Stomach (tissue), 9 donors: ENCODE data around the gene ACAP3. TPM values are rescaled to one million over a fixed set of nuclear protein-coding genes. Genes with fewer than 3 reads are reported as not detected.

Experiments used
- DNase-seq, 2 donors: peaks; one replicate each; pipeline versions ENCODE4 v3.0.0 to v3.0.0-alpha.2; 2013 to 2019
- H3K27ac ChIP-seq, 5 donors: fragments of 200-600 bp in 4 of 5; sonication (generic) in 4 of 5; one replicate each; pipeline ENCODE4 v1.5.1; 2013 to 2019; ENCODE audit warnings: mild to moderate bottlenecking in 1 of 5, moderate library complexity in 1 of 5
- H3K27me3 ChIP-seq, 3 donors: fragments of 200-600 bp; sonication (generic); one replicate each; pipeline ENCODE4 v1.5.1; 2017 to 2019; ENCODE audit warnings: mixed run types in 1 of 3
- H3K36me3 ChIP-seq, 4 donors: fragments of 200-600 bp; sonication (generic); 1 replicate in 3 of 4; 2 replicates in 1 of 4; pipeline ENCODE4 v1.5.1; 2016 to 2019
- H3K4me1 ChIP-seq, 4 donors: fragments of 200-600 bp; sonication (generic); one replicate each; pipeline ENCODE4 v1.5.1; 2016 to 2019
- H3K4me3 ChIP-seq, 4 donors: fragments of 200-600 bp; sonication (generic) in 3 of 4; one replicate each; pipeline ENCODE4 v1.5.1; 2016 to 2019; ENCODE audit warnings: mild to moderate bottlenecking in 1 of 4
- H3K9me3 ChIP-seq, 4 donors: fragments of 200-600 bp; sonication (generic); one replicate each; pipeline ENCODE4 v1.5.1; 2016 to 2019
- CTCF ChIP-seq, 7 experiments: fragments of 450-650 bp in 4 of 7; fragments of 200-600 bp in 3 of 7; sonication (generic) in 3 of 7; IDR thresholded peaks; one replicate each; pipeline ENCODE4 v1.5.1; 2016 to 2019; ENCODE audit warnings: antibody characterized with exemption in 7 of 7, control low read depth in 2 of 7, mild to moderate bottlenecking in 1 of 7
- EP300 ChIP-seq: sonication (generic); formaldehyde crosslinking; IDR thresholded peaks from one replicate; pipeline ENCODE4 v1.6.1; 2017; ENCODE audit warnings: antibody characterized with exemption
- POLR2A ChIP-seq, 4 donors: fragments of 450-650 bp; IDR thresholded peaks; one replicate each; pipeline ENCODE4 v1.6.1; 2016; ENCODE audit warnings: antibody characterized with exemption in 4 of 4, control low read depth in 2 of 4, mild to moderate bottlenecking in 1 of 4, moderate library complexity in 1 of 4
- POLR2AphosphoS5 ChIP-seq, 3 donors: sonication (generic); formaldehyde crosslinking; IDR thresholded peaks; one replicate each; pipeline ENCODE4 v1.6.1; 2016; ENCODE audit warnings: antibody characterized with exemption in 3 of 3
- WGBS, 5 donors: extraction: QIAGEN DNeasy Blood & Tissue Kit in 3 of 5; methylation state at CpG; one replicate each; pipeline versions ENCODE4 v1.1.5 to v1.1.7; 2013 to 2018; 5-methylcytosine and 5-hydroxymethylcytosine counted together
- intact Hi-C: fragments of 100-400 bp; cut with DNase I; formaldehyde crosslinking; loops from one replicate; pipeline ENCODE4 v1.15.1; 2023; ENCODE audit warnings: low total_unique reads
- polyA plus RNA-seq, 3 donors: library from polyadenylated mRNA; stranded (reverse); fragments of 200-250 nt; gene quantifications; one replicate each; pipeline ENCODE4 v1.2.3, GENCODE V29; 2013
- total RNA-seq, 5 donors: library from RNA; depleted of rRNA; stranded (reverse); fragments of >200 nt; gene quantifications; one replicate each; pipeline versions ENCODE4 v1.1.0 to v1.2.3, GENCODE V29; 2014 to 2016
- donor health status: healthy with polysubstance abuse.
- donor health status: Bipolar disorder and iron deficiency.
- donor health status: healthy.

The ACAP3 gene
- total and polyA plus RNA-seq, 8 donors = 17.9 to 374 (median 51.2) TPM

GRCh38 chr1:1286313-1287261 is 21.1 kb downstream of the ACAP3 start:
- intact Hi-C loops = no loop called here
- H3K36me3 ChIP-seq = no peaks in the 10 kb centered on the region
- H3K4me3 ChIP-seq = no peak overlapping the region
- DNase-seq = no peak
- no peaks in the 10 kb centered on the region for H3K9me3 ChIP-seq
- peaks cover 19 to 33% (median 26%) of the 10 kb centered on the region in 4 donors for H3K4me1 ChIP-seq
- TF ChIP-seq CTCF (IDR thresholded peaks at IDR 0.05) (no peak), POLR2AphosphoS5 (IDR thresholded peaks at IDR 0.05) (no peak), POLR2A (IDR thresholded peaks at IDR 0.05) (no peak), EP300 (no peak)
- H3K27me3 ChIP-seq = peaks cover 0 to 37% (median 6%) of the 10 kb centered on the region in 3 donors
- 57 to 70% (median 62%) methylated on average over 36 to 50 of the region's 50 CpGs for WGBS, 5 donors
- no peak overlapping the region for H3K27ac ChIP-seq

- Histone ChIP-seq H3K27me3 (peaks cover 0 to 37% (median 6%) of the 10 kb centered on the region in 3 donors), H3K4me1 (peaks cover 15 to 32% (median 24%) of the 10 kb centered on the region in 4 donors), H3K27ac (no peak overlapping the region), H3K4me3 (no peak overlapping the region), H3K9me3 (no peaks in the 10 kb centered on the region), H3K36me3 (no peaks in the 10 kb centered on the region)
- WGBS, 5 donors = 52 to 65% (median 61%) methylated on average over 17 to 37 of the region's 37 CpGs
- intact Hi-C loops = no loop called here
- peak in 1 of 2 donors; percentile 59 for DNase-seq
- TF ChIP-seq POLR2A (IDR thresholded peaks at IDR 0.05) = no peak
- TF ChIP-seq CTCF (IDR thresholded peaks at IDR 0.05) = no peak
- TF ChIP-seq POLR2AphosphoS5 (IDR thresholded peaks at IDR 0.05) = no peak
- no peak for TF ChIP-seq EP300
Observed at GRCh38 chr1:1285611-1286311, 22.0 kb downstream of the ACAP3 start.

GRCh38 chr1:1285102-1285571 is 22.6 kb downstream of the ACAP3 start:
- Histone ChIP-seq H3K4me3 (no peak overlapping the region), H3K36me3 (no peaks in the 10 kb centered on the region), H3K9me3 (no peaks in the 10 kb centered on the region), H3K27me3 (peaks cover 0 to 37% (median 6%) of the 10 kb centered on the region in 3 donors), H3K27ac (no peak overlapping the region), H3K4me1 (peaks cover 12 to 26% (median 18%) of the 10 kb centered on the region in 4 donors)
- intact Hi-C loops = no loop called here
- no peak for DNase-seq
- TF ChIP-seq POLR2A (IDR thresholded peaks at IDR 0.05) = no peak
- TF ChIP-seq POLR2AphosphoS5 (IDR thresholded peaks at IDR 0.05) = no peak
- TF ChIP-seq CTCF (IDR thresholded peaks at IDR 0.05) = no peak
- TF ChIP-seq EP300 = no peak
- 81 to 93% (median 90%) methylated on average over 12 to 22 of the region's 22 CpGs for WGBS, 5 donors
